ENCODE data around the gene LRRC27. TPM values are rescaled to one million over a fixed set of nuclear protein-coding genes. Genes with fewer than 3 reads are reported as not detected.
"Not testable (repeated sequence)": the region's sequence is repeated elsewhere in the genome, so short reads cannot be mapped to it uniquely, and the experiment has no call there.

Gene LRRC27
- 12.4 TPM for total RNA-seq

- intact Hi-C loops (cut with DNase I) = no loop called here
- DNase-seq (ENCODE audit: low spot score) = peak; percentile 99
- peak; percentile 97 for ATAC-seq
Observed at GRCh38 chr10:132331601-132332432, at the start of gene LRRC27. Gene LRRC27, plus strand, starts transcription at chr10:132332193. Its CDS starts 1,332 bp downstream, at chr10:132333525.

GRCh38 chr10:132282667-132283603 lies 49.1 kb upstream of the LRRC27 start:
- ATAC-seq (no peak), DNase-seq (ENCODE audit: low spot score) (no peak)
- intact Hi-C loops (cut with DNase I) = no loop called here

GRCh38 chr10:132283604-132284382 lies 48.2 kb upstream of the LRRC27 start:
- intact Hi-C loops (cut with DNase I) = no loop called here
- DNase-seq (ENCODE audit: low spot score) (no peak), ATAC-seq (no peak)

- ATAC-seq (no peak), DNase-seq (ENCODE audit: low spot score) (no peak)
- intact Hi-C loops (cut with DNase I) = no loop called here
Observed at GRCh38 chr10:132289439-132289838, 42.6 kb upstream of the LRRC27 start.

GRCh38 chr10:132290631-132291030 lies 41.4 kb upstream of the LRRC27 start:
- ATAC-seq = no peak
- no peak for DNase-seq (ENCODE audit: low spot score)
- intact Hi-C loops (cut with DNase I) = no loop called here

- intact Hi-C loops (cut with DNase I) = no loop called here
- ATAC-seq (no peak), DNase-seq (ENCODE audit: low spot score) (no peak)
Observed at GRCh38 chr10:132291826-132292225, 40.2 kb upstream of the LRRC27 start.

GRCh38 chr10:132292287-132293200 lies 39.4 kb upstream of the LRRC27 start:
- intact Hi-C loops (cut with DNase I) = no loop called here
- DNase-seq (ENCODE audit: low spot score) (no peak), ATAC-seq (no peak)

GRCh38 chr10:132293201-132293812 lies 38.7 kb upstream of the LRRC27 start:
- peak; percentile 40 for ATAC-seq
- DNase-seq (ENCODE audit: low spot score) = peak; percentile 52

GRCh38 chr10:132293813-132294520 lies 38.0 kb upstream of the LRRC27 start:
- ATAC-seq = no peak
- DNase-seq (ENCODE audit: low spot score) = peak; percentile 54
- intact Hi-C loops (cut with DNase I) = no loop called here

More at GRCh38 chr10:132293201-132293812, 38.7 kb upstream of the LRRC27 start:
- intact Hi-C loops (cut with DNase I) = no loop called here

GRCh38 chr10:132294561-132295318 lies 37.3 kb upstream of the LRRC27 start:
- DNase-seq (ENCODE audit: low spot score) (peak; percentile 46), ATAC-seq (no peak)

GRCh38 chr10:132295481-132295880 lies 36.5 kb upstream of the LRRC27 start:
- ATAC-seq = not testable (repeated sequence)

More at GRCh38 chr10:132294561-132295318, 37.3 kb upstream of the LRRC27 start:
- intact Hi-C loops (cut with DNase I) = no loop called here

GRCh38 chr10:132296666-132297443 lies 35.1 kb upstream of the LRRC27 start:
- ATAC-seq (no peak), DNase-seq (ENCODE audit: low spot score) (peak; percentile 48)
- intact Hi-C loops (cut with DNase I) = no loop called here

More at GRCh38 chr10:132295481-132295880, 36.5 kb upstream of the LRRC27 start:
- DNase-seq (ENCODE audit: low spot score) = peak; percentile 48
- intact Hi-C loops (cut with DNase I) = not testable (repeated sequence)

- DNase-seq (ENCODE audit: low spot score) = peak; percentile 44
- no peak for ATAC-seq
- intact Hi-C loops (cut with DNase I) = no loop called here
Observed at GRCh38 chr10:132297526-132297925, 34.5 kb upstream of the LRRC27 start.

GRCh38 chr10:132298038-132298881 lies 33.7 kb upstream of the LRRC27 start:
- peak; percentile 50 for DNase-seq (ENCODE audit: low spot score)
- peak; percentile 47 for ATAC-seq
- intact Hi-C loops (cut with DNase I) = no loop called here

Measured in sciatic nerve (tissue), 2 donors.